ENCODE data around the gene GRIFIN. TPM values are rescaled to one million over a fixed set of nuclear protein-coding genes. Genes with fewer than 3 reads are reported as not detected.

GRIFIN gene
- total and polyA plus RNA-seq, 2 donors (not counting 1 experiment from before 2014, with no cell fraction given) = not detected

DNA sequence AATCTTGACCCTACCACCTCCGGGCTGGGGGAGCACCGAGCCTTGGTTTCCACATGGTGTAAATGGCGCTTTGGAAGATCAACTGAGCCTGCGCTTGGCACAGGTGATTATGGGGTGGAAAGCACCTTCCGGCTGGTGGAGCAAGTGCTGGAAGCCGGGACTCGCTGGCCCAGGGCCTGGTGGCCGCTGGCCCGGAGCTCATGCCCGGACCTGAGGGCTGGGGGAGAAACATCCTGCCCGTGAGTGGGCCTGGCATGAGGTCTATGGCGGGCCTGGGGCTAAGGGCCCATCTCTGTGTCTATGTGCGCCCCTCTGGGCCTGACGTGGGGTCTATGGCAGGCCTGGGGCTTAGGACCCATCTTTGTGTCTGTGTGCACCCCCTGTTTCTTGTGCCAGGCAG, 29.2 kb upstream of the GRIFIN start:
- H3K4me1 Mint-ChIP-seq = peaks cover 39% of the 10 kb centered on the region
- H3K9ac ChIP-seq (ENCODE audit: low read length) = no peak overlapping the region
- no peaks in the 10 kb centered on the region for H3K9me3 ChIP-seq (ENCODE audit: control extremely low read depth in 1 of 3, control insufficient read depth in 2 of 3, insufficient read depth in 1 of 3, low read length in 2 of 3)
- H3K27me3 Mint-ChIP-seq = no peaks in the 10 kb centered on the region
- WGBS (ENCODE audit: insufficient coverage) = 98% methylated on average over 14 of the region's 14 CpGs
- H3K4me3 ChIP-seq (ENCODE audit: control extremely low read depth in 1 of 5, extremely low read depth in 1 of 5, insufficient read depth in 1 of 5, low read depth in 2 of 5, low read length in 4 of 5) = no peak overlapping the region
- no peaks in the 10 kb centered on the region for H4K20me1 ChIP-seq (ENCODE audit: control insufficient read depth, insufficient read depth, low read length, poor library complexity, severe bottlenecking)
- DNase-seq = no peak
- ChIA-PET CTCF (no interaction called here), POLR2A (no interaction called here)
- H3K27ac Mint-ChIP-seq = no peak overlapping the region
- no peak for ATAC-seq (ENCODE audit: low read depth)
- intact Hi-C loops (cut with micrococcal nuclease) = no loop called here
- no peaks in the 10 kb centered on the region for H3K27me3 ChIP-seq (replicated peaks in 1 of 4; ENCODE audit: control extremely low read depth in 1 of 4, control insufficient read depth in 3 of 4, insufficient read depth in 4 of 4, low read length in 3 of 4)
- H3K4me2 ChIP-seq (replicated peaks; ENCODE audit: low read depth, low read length, poor library complexity, severe bottlenecking) = no peak overlapping the region
- TF ChIP-seq, protein P1, sequence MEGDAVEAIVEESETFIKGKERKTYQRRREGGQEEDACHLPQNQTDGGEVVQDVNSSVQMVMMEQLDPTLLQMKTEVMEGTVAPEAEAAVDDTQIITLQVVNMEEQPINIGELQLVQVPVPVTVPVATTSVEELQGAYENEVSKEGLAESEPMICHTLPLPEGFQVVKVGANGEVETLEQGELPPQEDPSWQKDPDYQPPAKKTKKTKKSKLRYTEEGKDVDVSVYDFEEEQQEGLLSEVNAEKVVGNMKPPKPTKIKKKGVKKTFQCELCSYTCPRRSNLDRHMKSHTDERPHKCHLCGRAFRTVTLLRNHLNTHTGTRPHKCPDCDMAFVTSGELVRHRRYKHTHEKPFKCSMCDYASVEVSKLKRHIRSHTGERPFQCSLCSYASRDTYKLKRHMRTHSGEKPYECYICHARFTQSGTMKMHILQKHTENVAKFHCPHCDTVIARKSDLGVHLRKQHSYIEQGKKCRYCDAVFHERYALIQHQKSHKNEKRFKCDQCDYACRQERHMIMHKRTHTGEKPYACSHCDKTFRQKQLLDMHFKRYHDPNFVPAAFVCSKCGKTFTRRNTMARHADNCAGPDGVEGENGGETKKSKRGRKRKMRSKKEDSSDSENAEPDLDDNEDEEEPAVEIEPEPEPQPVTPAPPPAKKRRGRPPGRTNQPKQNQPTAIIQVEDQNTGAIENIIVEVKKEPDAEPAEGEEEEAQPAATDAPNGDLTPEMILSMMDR (IDR thresholded peaks at IDR 0.05) = no peak
- TF ChIP-seq EZH2 (IDR thresholded peaks at IDR 0.05; ENCODE audit: borderline replicate concordance, insufficient read depth, low read depth, low read length, poor library complexity, severe bottlenecking) = no peak
- H3K4me1 ChIP-seq (ENCODE audit: control insufficient read depth in 2 of 2, insufficient read depth in 2 of 2, low read length in 2 of 2) = peaks cover 30 to 32% of the 10 kb centered on the region in 2 donors
- no peaks in the 10 kb centered on the region for H3K9me3 Mint-ChIP-seq (ENCODE audit: insufficient read depth)
- H3K79me2 ChIP-seq (ENCODE audit: control insufficient read depth, insufficient read depth, low read length) = peaks cover 11% of the 10 kb centered on the region
- no peaks in the 10 kb centered on the region for H3K36me3 ChIP-seq (replicated peaks in 1 of 2; ENCODE audit: control extremely low read depth in 1 of 2, control insufficient read depth in 1 of 2, extremely low read depth in 1 of 2, insufficient read depth in 2 of 2, low read length in 1 of 2)
- H3K4me3 Mint-ChIP-seq = no peak overlapping the region
- no peak overlapping the region for H3K27ac ChIP-seq (ENCODE audit: low read length in 2 of 2)
- H2AFZ ChIP-seq (ENCODE audit: insufficient read depth, low read depth, low read length, poor library complexity, severe bottlenecking) = no peak overlapping the region

DNA sequence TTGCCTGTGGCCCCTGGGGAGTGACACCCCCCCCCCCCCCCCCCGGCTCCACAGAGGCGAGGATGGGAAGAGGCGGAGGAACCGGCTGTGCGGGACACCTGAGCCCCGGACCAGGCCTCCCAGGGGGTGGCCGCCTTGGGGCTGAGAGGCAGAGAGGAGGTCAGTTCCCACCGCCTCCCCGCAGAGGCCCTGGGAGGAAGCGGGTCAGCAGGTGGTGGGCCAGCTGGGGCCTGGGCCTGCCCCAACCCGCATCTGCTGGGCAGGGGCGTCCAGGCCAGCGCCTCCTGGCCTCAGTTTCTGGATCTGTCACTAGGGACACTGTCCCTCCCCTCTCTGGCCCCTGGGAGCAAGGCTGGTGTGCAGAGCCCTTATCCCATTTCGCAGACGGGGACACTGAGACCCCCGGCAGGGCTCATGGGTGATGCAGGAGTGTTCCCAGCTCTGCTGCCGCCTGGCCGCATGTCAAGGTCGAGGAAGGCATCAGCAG, 28.7 kb upstream of the GRIFIN start:
- Histone ChIP-seq H4K20me1 (ENCODE audit: control insufficient read depth, insufficient read depth, low read length, poor library complexity, severe bottlenecking) (no peaks in the 10 kb centered on the region), H3K9me3 (ENCODE audit: control extremely low read depth in 1 of 3, control insufficient read depth in 2 of 3, insufficient read depth in 1 of 3, low read length in 2 of 3) (no peaks in the 10 kb centered on the region), H3K27me3 (replicated peaks in 1 of 4; ENCODE audit: control extremely low read depth in 1 of 4, control insufficient read depth in 3 of 4, insufficient read depth in 4 of 4, low read length in 3 of 4) (no peaks in the 10 kb centered on the region), H3K4me3 (ENCODE audit: control extremely low read depth in 1 of 5, extremely low read depth in 1 of 5, insufficient read depth in 1 of 5, low read depth in 2 of 5, low read length in 4 of 5) (no peak overlapping the region), H3K9ac (ENCODE audit: low read length) (no peak overlapping the region), H3K4me1 (ENCODE audit: control insufficient read depth in 2 of 2, insufficient read depth in 2 of 2, low read length in 2 of 2) (peaks cover 25 to 27% of the 10 kb centered on the region in 2 donors), H3K27ac (ENCODE audit: low read length in 2 of 2) (no peak overlapping the region), H3K79me2 (ENCODE audit: control insufficient read depth, insufficient read depth, low read length) (peaks cover 6% of the 10 kb centered on the region), H3K4me2 (replicated peaks; ENCODE audit: low read depth, low read length, poor library complexity, severe bottlenecking) (no peak overlapping the region), H2AFZ (ENCODE audit: insufficient read depth, low read depth, low read length, poor library complexity, severe bottlenecking) (no peak overlapping the region), H3K36me3 (replicated peaks in 1 of 2; ENCODE audit: control extremely low read depth in 1 of 2, control insufficient read depth in 1 of 2, extremely low read depth in 1 of 2, insufficient read depth in 2 of 2, low read length in 1 of 2) (no peaks in the 10 kb centered on the region)
- no peaks in the 10 kb centered on the region for H3K9me3 Mint-ChIP-seq (ENCODE audit: insufficient read depth)
- no peak for DNase-seq
- no peak overlapping the region for H3K4me3 Mint-ChIP-seq
- no peaks in the 10 kb centered on the region for H3K27me3 Mint-ChIP-seq
- WGBS (ENCODE audit: insufficient coverage) = 93% methylated on average over 15 of the region's 19 CpGs
- intact Hi-C loops (cut with micrococcal nuclease) = no loop called here
- no peak overlapping the region for H3K27ac Mint-ChIP-seq
- POLR2A ChIA-PET = no interaction called here
- CTCF ChIA-PET = no interaction called here
- ATAC-seq (ENCODE audit: low read depth) = no peak
- TF ChIP-seq, protein P1 (IDR thresholded peaks at IDR 0.05) = no peak
- TF ChIP-seq EZH2 (IDR thresholded peaks at IDR 0.05; ENCODE audit: borderline replicate concordance, insufficient read depth, low read depth, low read length, poor library complexity, severe bottlenecking) = no peak
- peaks cover 34% of the 10 kb centered on the region for H3K4me1 Mint-ChIP-seq
